Measurements from ENCODE around the gene CCDC137.
A peak's percentile ranks its signal among the peaks of the same experiment; 100 is the strongest.

Gene CCDC137

GRCh38 chr17:81683584-81684441 is 17.3 kb downstream of the CCDC137 start, which contains the start of the genes ARL16 and HGS:
Gene ARL16 (minus strand): TSS chr17:81683797. CDS start chr17:81683753, 44 bp downstream.
Gene HGS (plus strand): TSS chr17:81684011. CDS start chr17:81684067, 56 bp downstream.
- Mint-ChIP-seq H3K4me3 (peak within 1 kb of the TSS; percentile 93), H3K27ac (peak within 1 kb of the TSS; percentile 96), H3K4me1 (ENCODE audit: low read depth) (peaks cover 48% of the 10 kb centered on the region), H3K27me3 (no peaks in the 10 kb centered on the region), H3K9me3 (no peaks in the 10 kb centered on the region), H3K36me3 (ENCODE audit: low read depth) (peaks cover 78% of the 10 kb centered on the region)
- DNase-seq: peak; percentile 98

DNA sequence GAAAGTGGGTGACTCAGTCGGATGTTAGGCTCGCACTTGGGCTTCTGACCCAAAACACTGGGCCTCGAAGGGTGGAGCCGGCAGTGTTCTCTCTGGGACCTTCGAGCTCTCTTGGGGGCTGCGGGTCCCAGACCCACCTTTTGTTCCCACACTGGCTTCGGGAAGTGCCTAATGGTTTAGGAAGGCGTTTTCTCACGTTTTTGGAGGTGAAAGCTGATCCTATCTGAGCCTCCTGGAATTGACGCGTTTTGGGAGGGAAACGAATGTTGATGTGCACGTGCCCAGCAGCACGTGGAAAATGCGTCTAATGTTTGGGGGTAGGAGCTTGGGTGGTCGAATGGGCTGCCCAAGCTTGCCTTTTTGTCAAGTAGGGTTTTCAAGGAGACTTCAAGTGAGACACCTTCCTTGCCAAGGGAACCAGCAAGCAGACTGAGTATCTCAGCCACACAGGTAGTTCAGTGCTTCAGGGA is 17.9 kb downstream of the CCDC137 start:
- no peaks in the 10 kb centered on the region for H3K27me3 Mint-ChIP-seq
- peaks cover 50% of the 10 kb centered on the region for H3K4me1 Mint-ChIP-seq (ENCODE audit: low read depth)
- DNase-seq: no peak
- peak overlapping the region; percentile 92 for H3K27ac Mint-ChIP-seq
- no peaks in the 10 kb centered on the region for H3K9me3 Mint-ChIP-seq
- peak overlapping the region; percentile 93 for H3K4me3 Mint-ChIP-seq
- H3K36me3 Mint-ChIP-seq (ENCODE audit: low read depth): peaks cover 82% of the 10 kb centered on the region

- peak overlapping the region; percentile 92 for H3K27ac Mint-ChIP-seq
- no peaks in the 10 kb centered on the region for H3K27me3 Mint-ChIP-seq
- peak; percentile 64 for DNase-seq
- no peaks in the 10 kb centered on the region for H3K9me3 Mint-ChIP-seq
- H3K4me1 Mint-ChIP-seq (ENCODE audit: low read depth): peaks cover 52% of the 10 kb centered on the region
- H3K4me3 Mint-ChIP-seq: peak overlapping the region; percentile 93
- H3K36me3 Mint-ChIP-seq (ENCODE audit: low read depth): peaks cover 85% of the 10 kb centered on the region
Measured at GRCh38 chr17:81685108-81685507, 18.6 kb downstream of the CCDC137 start.

DNA sequence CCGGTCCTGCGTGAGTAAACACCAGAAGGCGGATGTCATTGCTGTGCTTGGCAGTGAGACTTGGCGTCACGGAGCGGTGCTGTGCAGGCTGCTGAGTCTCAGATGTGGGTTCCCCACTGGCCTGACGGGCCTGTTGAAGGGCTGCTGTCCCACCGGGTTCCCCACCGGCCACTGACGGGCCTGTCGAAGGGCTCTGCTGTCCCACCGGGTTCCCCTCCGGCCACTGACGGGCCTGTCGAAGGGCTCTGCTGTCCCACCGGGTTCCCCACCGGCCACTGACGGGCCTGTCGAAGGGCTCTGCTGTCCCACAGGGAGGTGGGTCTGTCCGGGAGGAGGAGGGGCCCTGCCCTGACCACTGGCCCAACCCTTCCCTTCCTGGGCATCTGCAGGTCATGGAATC is 20.1 kb downstream of the CCDC137 start:
- Mint-ChIP-seq H3K36me3 (ENCODE audit: low read depth) (peaks cover 91% of the 10 kb centered on the region), H3K27me3 (no peaks in the 10 kb centered on the region), H3K9me3 (no peaks in the 10 kb centered on the region), H3K4me3 (no peak overlapping the region), H3K4me1 (ENCODE audit: low read depth) (peaks cover 49% of the 10 kb centered on the region), H3K27ac (peak overlapping the region; percentile 92)
- no peak for DNase-seq

- H3K4me3 Mint-ChIP-seq: no peak overlapping the region
Measured at GRCh38 chr17:81687770-81688541, 21.4 kb downstream of the CCDC137 start.

DNA sequence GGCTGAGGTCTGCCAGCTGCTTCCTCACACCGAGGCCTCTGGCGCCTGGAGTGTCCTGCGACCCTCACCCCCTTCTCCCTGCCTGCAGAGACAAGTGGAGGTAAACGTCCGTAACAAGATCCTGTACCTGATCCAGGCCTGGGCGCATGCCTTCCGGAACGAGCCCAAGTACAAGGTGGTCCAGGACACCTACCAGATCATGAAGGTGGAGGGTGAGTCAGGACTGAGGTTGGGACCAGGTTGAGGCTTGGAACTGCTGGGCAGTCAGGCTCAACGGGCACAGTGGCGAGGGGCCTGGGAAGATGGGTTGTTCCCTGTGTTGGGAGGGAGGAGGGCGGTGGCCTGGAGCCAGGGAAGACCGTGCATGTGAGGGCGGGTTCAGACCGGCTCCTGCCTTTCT is 22.1 kb downstream of the CCDC137 start:
- no peaks in the 10 kb centered on the region for H3K27me3 Mint-ChIP-seq
- DNase-seq: no peak
- H3K36me3 Mint-ChIP-seq (ENCODE audit: low read depth): peaks cover 92% of the 10 kb centered on the region
- H3K4me1 Mint-ChIP-seq (ENCODE audit: low read depth): peaks cover 36% of the 10 kb centered on the region
- no peak overlapping the region for H3K27ac Mint-ChIP-seq
- no peaks in the 10 kb centered on the region for H3K9me3 Mint-ChIP-seq
- no peak overlapping the region for H3K4me3 Mint-ChIP-seq

More at GRCh38 chr17:81687770-81688541, 21.4 kb downstream of the CCDC137 start:
- Mint-ChIP-seq H3K9me3 (no peaks in the 10 kb centered on the region), H3K4me1 (ENCODE audit: low read depth) (peaks cover 37% of the 10 kb centered on the region), H3K36me3 (ENCODE audit: low read depth) (peaks cover 90% of the 10 kb centered on the region), H3K27me3 (no peaks in the 10 kb centered on the region), H3K27ac (peak overlapping the region; percentile 62)
- no peak for DNase-seq

DNA sequence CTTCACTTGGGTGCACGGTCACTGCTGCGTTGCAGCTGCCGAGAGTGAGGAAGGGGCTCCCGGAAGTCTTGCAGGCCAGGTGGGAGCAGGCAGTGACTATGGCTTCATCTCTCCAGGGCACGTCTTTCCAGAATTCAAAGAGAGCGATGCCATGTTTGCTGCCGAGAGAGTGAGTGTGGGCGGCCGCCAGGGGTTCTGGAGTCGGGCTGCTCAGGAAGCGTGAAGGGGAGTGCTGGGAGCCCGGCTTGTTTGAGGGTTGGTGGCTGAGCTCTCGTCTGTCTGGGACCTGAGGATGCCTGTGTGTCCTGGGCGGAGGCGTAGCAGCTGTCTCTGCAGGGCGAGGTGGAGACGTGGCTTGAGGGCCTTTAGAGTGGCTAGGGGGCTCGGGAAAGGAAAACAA is 23.5 kb downstream of the CCDC137 start:
- no peaks in the 10 kb centered on the region for H3K9me3 Mint-ChIP-seq
- no peaks in the 10 kb centered on the region for H3K27me3 Mint-ChIP-seq
- no peak overlapping the region for H3K4me3 Mint-ChIP-seq
- peak overlapping the region; percentile 22 for H3K27ac Mint-ChIP-seq
- peaks cover 28% of the 10 kb centered on the region for H3K4me1 Mint-ChIP-seq (ENCODE audit: low read depth)
- no peak for DNase-seq
- peaks cover 96% of the 10 kb centered on the region for H3K36me3 Mint-ChIP-seq (ENCODE audit: low read depth)

- Mint-ChIP-seq H3K9me3 (no peaks in the 10 kb centered on the region), H3K27ac (no peak overlapping the region), H3K4me3 (no peak overlapping the region), H3K4me1 (ENCODE audit: low read depth) (peaks cover 23% of the 10 kb centered on the region), H3K36me3 (ENCODE audit: low read depth) (peaks cover 96% of the 10 kb centered on the region), H3K27me3 (no peaks in the 10 kb centered on the region)
- DNase-seq: no peak
Measured at GRCh38 chr17:81690549-81690948, 24.0 kb downstream of the CCDC137 start.

GRCh38 chr17:81691196-81691595 is 24.7 kb downstream of the CCDC137 start:
- Mint-ChIP-seq H3K27me3 (no peaks in the 10 kb centered on the region), H3K4me3 (no peak overlapping the region), H3K27ac (peak overlapping the region; percentile 22), H3K4me1 (ENCODE audit: low read depth) (peaks cover 18% of the 10 kb centered on the region), H3K9me3 (no peaks in the 10 kb centered on the region), H3K36me3 (ENCODE audit: low read depth) (peaks cover 96% of the 10 kb centered on the region)
- DNase-seq: no peak

- Mint-ChIP-seq H3K4me3 (no peak overlapping the region), H3K27ac (no peak overlapping the region), H3K4me1 (ENCODE audit: low read depth) (peaks cover 15% of the 10 kb centered on the region), H3K27me3 (no peaks in the 10 kb centered on the region), H3K36me3 (ENCODE audit: low read depth) (peaks cover 96% of the 10 kb centered on the region), H3K9me3 (no peaks in the 10 kb centered on the region)
- no peak for DNase-seq
Measured at GRCh38 chr17:81691608-81692007, 25.1 kb downstream of the CCDC137 start.

GRCh38 chr17:81693509-81694210 is 27.1 kb downstream of the CCDC137 start:
- Mint-ChIP-seq H3K4me3 (no peak overlapping the region), H3K4me1 (ENCODE audit: low read depth) (peaks cover 7% of the 10 kb centered on the region), H3K27me3 (no peaks in the 10 kb centered on the region), H3K27ac (no peak overlapping the region), H3K9me3 (no peaks in the 10 kb centered on the region), H3K36me3 (ENCODE audit: low read depth) (peaks cover 97% of the 10 kb centered on the region)
- no peak for DNase-seq

DNA sequence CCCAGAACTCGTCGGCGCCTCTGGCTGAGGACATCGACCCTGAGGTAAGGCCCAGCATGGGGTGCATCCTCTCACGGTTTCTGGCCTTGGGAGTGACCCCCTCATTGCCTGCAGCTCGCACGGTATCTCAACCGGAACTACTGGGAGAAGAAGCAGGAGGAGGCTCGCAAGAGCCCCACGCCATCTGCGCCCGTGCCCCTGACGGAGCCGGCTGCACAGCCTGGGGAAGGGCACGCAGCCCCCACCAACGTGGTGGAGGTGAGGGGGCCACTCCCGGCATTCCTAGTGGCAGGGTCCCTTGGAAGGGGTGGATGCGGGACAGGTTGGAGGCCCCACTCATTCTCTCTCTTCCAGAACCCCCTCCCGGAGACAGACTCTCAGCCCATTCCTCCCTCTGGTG is 28.3 kb downstream of the CCDC137 start:
- no peak overlapping the region for H3K27ac Mint-ChIP-seq
- H3K36me3 Mint-ChIP-seq (ENCODE audit: low read depth): peaks cover 96% of the 10 kb centered on the region
- H3K9me3 Mint-ChIP-seq: no peaks in the 10 kb centered on the region
- no peak for DNase-seq
- no peaks in the 10 kb centered on the region for H3K4me1 Mint-ChIP-seq (ENCODE audit: low read depth)
- H3K27me3 Mint-ChIP-seq: no peaks in the 10 kb centered on the region
- no peak overlapping the region for H3K4me3 Mint-ChIP-seq

DNA sequence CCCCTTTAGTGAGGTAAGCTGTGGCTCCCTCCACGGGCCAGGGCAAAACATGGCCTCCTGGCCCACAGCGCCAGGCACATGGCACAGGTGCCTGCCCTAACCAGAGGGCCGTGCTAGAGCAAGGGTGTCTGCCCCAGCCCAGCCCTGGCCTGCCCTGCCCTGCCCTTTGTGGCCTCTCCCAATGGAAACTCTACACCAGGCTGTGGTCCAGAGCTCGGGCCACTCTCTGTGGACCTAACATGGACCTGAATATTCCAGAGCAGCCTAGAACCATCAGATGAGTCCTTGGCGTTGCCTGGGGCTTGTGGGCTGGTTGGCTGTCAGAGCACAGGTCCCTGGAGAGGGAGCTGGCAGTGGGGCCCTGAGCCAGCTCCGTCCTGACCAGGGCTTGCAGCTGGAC is 28.7 kb downstream of the CCDC137 start:
- Mint-ChIP-seq H3K9me3 (no peaks in the 10 kb centered on the region), H3K27me3 (no peaks in the 10 kb centered on the region), H3K4me3 (no peak overlapping the region), H3K4me1 (ENCODE audit: low read depth) (no peaks in the 10 kb centered on the region), H3K27ac (no peak overlapping the region), H3K36me3 (ENCODE audit: low read depth) (peaks cover 93% of the 10 kb centered on the region)
- no peak for DNase-seq

DNA sequence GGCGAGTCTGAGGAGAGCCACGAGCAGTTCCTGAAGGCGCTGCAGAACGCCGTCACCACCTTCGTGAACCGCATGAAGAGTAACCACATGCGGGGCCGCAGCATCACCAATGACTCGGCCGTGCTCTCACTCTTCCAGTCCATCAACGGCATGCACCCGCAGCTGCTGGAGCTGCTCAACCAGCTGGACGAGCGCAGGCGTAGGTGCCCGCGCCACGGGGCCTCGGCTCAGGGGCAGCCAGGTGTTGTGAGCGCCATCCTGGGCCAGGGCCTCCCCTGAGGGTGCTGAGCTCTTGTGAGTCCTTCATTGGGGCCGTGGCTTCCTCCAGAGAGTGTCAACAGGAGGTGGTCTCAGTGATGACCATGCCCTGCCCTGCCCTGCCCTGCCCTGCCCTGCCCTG is 29.3 kb downstream of the CCDC137 start:
- Mint-ChIP-seq H3K27me3 (no peaks in the 10 kb centered on the region), H3K4me3 (no peak overlapping the region), H3K36me3 (ENCODE audit: low read depth) (peaks cover 92% of the 10 kb centered on the region), H3K27ac (no peak overlapping the region), H3K4me1 (ENCODE audit: low read depth) (peaks cover 3% of the 10 kb centered on the region), H3K9me3 (no peaks in the 10 kb centered on the region)
- DNase-seq: no peak

Measured in activated T-cell treated with anti-CD3 and anti-CD28 coated beads, Interleukin-2, amount 50 U/mL, for 24 hours (primary cell).